Endometrial microvascular endothelial cells (primary cell): Measurements from ENCODE around the gene PAXX. TPM values are rescaled to one million over a fixed set of nuclear protein-coding genes. Genes with fewer than 3 reads are reported as not detected.

Experiments used
- in situ Hi-C: cut with HindIII; loops from 2 replicates; pipeline ENCODE4 v1.10.0; 2017; ENCODE audit warnings: low sequenced_read_pairs, low pct_unique_long_range_greater_than_20kb; ENCODE audit errors: inconsistent ontology term
- total RNA-seq: library from RNA; depleted of rRNA; stranded (reverse); fragments of >200 nt; gene quantifications from one replicate; pipeline ENCODE4 v1.2.3, GENCODE V29; 2015; ENCODE audit errors: inconsistent ontology term

PAXX gene
- total RNA-seq, 1 donor from 2014 or later = 49.0 TPM

- in situ Hi-C loops = no loop called here
These were observed 28.9 kb upstream of the PAXX start for GRCh38 chr9:136963341-136963740.

GRCh38 chr9:136963751-136964150 lies 28.5 kb upstream of the PAXX start:
- in situ Hi-C loops = no loop called here

- in situ Hi-C loops = no loop called here
These were observed 28.0 kb upstream of the PAXX start for GRCh38 chr9:136964171-136964689.

GRCh38 chr9:136964833-136965422 lies 27.3 kb upstream of the PAXX start:
- in situ Hi-C loops = no loop called here

GRCh38 chr9:136965771-136966484 lies 26.3 kb upstream of the PAXX start:
- in situ Hi-C loops = no loop called here

GRCh38 chr9:136968333-136969127 lies 23.7 kb upstream of the PAXX start:
- in situ Hi-C loops = no loop called here

GRCh38 chr9:136969150-136969549 lies 23.1 kb upstream of the PAXX start:
- in situ Hi-C loops = no loop called here

GRCh38 chr9:136969774-136970173 lies 22.4 kb upstream of the PAXX start:
- in situ Hi-C loops = no loop called here

- in situ Hi-C loops = no loop called here
These were observed 21.9 kb upstream of the PAXX start for GRCh38 chr9:136970361-136970760.

GRCh38 chr9:136971746-136972145 lies 20.5 kb upstream of the PAXX start:
- in situ Hi-C loops = no loop called here

GRCh38 chr9:136972335-136972734 lies 19.9 kb upstream of the PAXX start:
- in situ Hi-C loops = no loop called here

GRCh38 chr9:136972743-136973142 lies 19.5 kb upstream of the PAXX start:
- in situ Hi-C loops = no loop called here

- in situ Hi-C loops = no loop called here
These were observed 18.3 kb upstream of the PAXX start for GRCh38 chr9:136973618-136974617.

GRCh38 chr9:136974817-136975535 lies 17.2 kb upstream of the PAXX start:
- in situ Hi-C loops = no loop called here

GRCh38 chr9:136975644-136976043 lies 16.6 kb upstream of the PAXX start:
- in situ Hi-C loops = no loop called here

GRCh38 chr9:136977223-136977622 lies 15.0 kb upstream of the PAXX start, which contains the start of gene PTGDS:
PTGDS (plus strand) TSS chr9:136977504; CDS start chr9:136977579, 75 bp downstream.
- in situ Hi-C loops = no loop called here

- in situ Hi-C loops = no loop called here
These were observed 14.6 kb upstream of the PAXX start for GRCh38 chr9:136977649-136978072.
